GM12865 (cell line): ENCODE results near the gene KCNAB1.

Experiments used
- DNase-seq: peaks from one replicate; pipeline ENCODE4 v3.0.0; 2010; ENCODE audit warnings: low read depth
- H3K4me3 ChIP-seq: 2 replicates; pipeline ENCODE4 v1.5.1; 2011; ENCODE audit warnings: mild to moderate bottlenecking, low read depth, low read length, control low read depth
- TF ChIP-seq, protein P1 (sequence below): IDR thresholded peaks from 2 replicates; pipeline ENCODE4 v1.5.1; 2011; ENCODE audit warnings: low read length, control low read depth, low read depth, inconsistent platforms; ENCODE audit not compliant: insufficient read depth; ENCODE audit errors: missing control alignments

The KCNAB1 gene

GRCh38 chr3:156445117-156446090 lies 325.0 kb downstream of the KCNAB1 start:
- DNase-seq = peak; percentile 7
- H3K4me3 ChIP-seq = no peak overlapping the region
- TF ChIP-seq, protein P1, sequence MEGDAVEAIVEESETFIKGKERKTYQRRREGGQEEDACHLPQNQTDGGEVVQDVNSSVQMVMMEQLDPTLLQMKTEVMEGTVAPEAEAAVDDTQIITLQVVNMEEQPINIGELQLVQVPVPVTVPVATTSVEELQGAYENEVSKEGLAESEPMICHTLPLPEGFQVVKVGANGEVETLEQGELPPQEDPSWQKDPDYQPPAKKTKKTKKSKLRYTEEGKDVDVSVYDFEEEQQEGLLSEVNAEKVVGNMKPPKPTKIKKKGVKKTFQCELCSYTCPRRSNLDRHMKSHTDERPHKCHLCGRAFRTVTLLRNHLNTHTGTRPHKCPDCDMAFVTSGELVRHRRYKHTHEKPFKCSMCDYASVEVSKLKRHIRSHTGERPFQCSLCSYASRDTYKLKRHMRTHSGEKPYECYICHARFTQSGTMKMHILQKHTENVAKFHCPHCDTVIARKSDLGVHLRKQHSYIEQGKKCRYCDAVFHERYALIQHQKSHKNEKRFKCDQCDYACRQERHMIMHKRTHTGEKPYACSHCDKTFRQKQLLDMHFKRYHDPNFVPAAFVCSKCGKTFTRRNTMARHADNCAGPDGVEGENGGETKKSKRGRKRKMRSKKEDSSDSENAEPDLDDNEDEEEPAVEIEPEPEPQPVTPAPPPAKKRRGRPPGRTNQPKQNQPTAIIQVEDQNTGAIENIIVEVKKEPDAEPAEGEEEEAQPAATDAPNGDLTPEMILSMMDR = no peak

- no peak overlapping the region for H3K4me3 ChIP-seq
- DNase-seq = peak; percentile 64
- TF ChIP-seq, protein P1 = peak; percentile 56
Observed at GRCh38 chr3:156448300-156448699, 327.9 kb downstream of the KCNAB1 start.

DNA sequence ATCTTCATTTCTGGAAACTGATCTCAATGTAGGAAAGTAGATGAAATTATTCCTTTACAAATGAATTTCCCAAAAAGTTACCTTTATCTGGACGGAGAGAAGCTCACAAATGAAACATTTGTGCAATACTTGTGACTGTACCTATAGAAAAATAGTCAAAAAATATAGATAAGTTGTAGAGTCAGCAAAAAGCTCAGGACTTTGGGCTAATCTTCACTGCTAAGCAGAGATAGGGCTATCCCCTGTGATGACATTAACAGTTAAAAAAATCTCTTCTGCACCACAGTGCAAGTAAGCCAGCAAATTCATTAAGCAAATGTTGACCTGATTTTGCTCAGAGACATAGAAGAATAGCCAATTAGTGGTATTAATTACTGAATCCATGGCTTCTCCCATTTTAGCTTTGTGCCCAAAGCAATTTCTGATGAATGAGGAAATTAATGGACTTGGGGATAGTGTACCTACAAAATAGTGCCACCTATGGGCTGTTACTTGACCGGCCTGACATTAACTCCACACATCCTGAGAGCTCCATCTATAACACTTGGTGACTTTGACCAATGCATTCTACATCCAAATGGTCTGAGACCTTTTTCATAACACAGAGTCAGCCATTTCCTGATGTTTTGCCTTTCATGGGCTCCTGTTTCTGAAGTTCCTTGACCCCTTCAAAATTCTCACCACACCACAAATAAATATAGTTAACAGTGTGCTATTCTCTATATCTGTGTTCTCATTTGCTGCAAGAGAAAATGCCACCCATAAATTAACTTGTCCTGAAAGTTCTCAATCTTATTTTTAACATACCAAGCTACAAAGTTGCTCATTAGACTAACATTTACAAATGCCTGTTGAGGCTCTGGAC lies 329.6 kb downstream of the KCNAB1 start:
- TF ChIP-seq, protein P1 = peak; percentile 54
- H3K4me3 ChIP-seq = no peak overlapping the region
- peak; percentile 49 for DNase-seq

DNA sequence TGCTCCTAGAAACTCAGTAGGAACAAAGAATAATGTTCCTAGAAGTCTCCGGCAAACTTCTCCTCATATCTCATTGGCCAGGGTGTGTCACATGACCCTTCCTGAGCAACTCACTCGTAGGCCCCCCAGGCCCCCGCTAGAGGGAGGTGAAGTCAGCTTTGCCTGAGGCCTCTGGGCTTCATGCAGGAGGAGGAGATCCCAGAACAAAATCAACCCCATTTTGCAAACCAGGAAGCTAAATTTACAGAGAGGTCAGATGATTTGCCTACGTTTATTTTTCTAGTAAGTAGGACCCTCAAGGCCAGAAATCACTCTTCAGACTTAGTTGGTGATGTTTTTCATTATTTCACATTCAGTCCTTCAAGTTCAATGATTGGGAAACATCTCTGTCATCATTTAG lies 335.5 kb downstream of the KCNAB1 start:
- no peak overlapping the region for H3K4me3 ChIP-seq
- TF ChIP-seq, protein P1 = no peak
- peak; percentile 29 for DNase-seq

DNA sequence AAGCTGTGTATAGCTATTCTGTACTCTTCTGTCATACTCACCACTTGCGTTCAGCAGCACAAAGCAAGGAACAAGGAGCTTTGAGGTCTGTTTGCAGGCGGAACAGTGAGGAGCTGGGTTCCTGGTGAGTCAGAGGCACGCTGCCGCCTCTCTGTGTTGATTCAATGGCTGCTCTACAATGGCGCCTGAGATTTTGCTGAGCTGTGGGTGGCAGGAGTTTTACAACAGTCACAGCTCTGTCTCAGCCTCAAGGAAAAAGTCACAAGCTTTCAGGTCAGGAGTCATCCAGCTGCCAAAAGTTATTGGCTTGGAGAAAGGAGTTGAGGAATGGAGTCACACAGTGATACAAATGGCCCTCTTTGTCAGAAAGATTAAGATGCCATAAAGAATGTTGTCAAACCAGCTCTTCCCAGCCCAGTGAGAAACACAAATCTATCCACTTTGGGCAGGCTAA lies 336.4 kb downstream of the KCNAB1 start:
- no peak overlapping the region for H3K4me3 ChIP-seq
- TF ChIP-seq, protein P1 = no peak
- DNase-seq = no peak

- DNase-seq = no peak
- H3K4me3 ChIP-seq = no peak overlapping the region
- TF ChIP-seq, protein P1 = no peak
Observed at GRCh38 chr3:156459434-156459833, 339.1 kb downstream of the KCNAB1 start.
